ENCODE results near the gene IZUMO1. TPM values are rescaled to one million over a fixed set of nuclear protein-coding genes. Genes with fewer than 3 reads are reported as not detected.

Gene IZUMO1
- total and polyA plus RNA-seq, 2 of the 8 experiments (the other 6 are each of a cell fraction or from before 2014, with no cell fraction given), result 0.33 to 1.8 TPM

DNA sequence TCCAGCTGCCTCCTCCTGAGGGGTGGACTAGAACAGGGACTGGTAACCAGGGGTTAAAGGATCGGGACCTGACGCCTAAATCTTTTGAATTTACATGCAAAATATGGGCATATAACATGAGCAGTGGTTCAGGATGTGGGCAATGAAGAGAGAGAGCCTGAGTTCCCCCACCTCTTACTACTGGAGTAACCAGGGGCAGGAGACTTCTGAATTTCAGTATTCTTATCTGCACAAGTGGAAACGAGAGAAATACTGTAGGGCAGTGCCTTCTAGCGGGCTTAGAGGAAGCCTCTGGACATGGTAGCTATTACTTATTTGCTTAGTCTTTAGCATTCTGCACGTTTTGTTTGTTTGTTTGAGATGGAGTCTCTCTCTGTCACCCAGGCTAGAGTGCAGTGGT lies 37.8 kb upstream of the IZUMO1 start:
- no peak overlapping the region for H2AK5ac ChIP-seq (ENCODE audit: low read depth, low read length)

More for the DNA sequence above, 37.8 kb upstream of the IZUMO1 start:
- peak overlapping the region; percentile 46; the same call in 1 of the 2 replicates for H2BK15ac ChIP-seq (ENCODE audit: low read length)
- TF ChIP-seq RAD21 (IDR thresholded peaks at IDR 0.05 in 1 of 2, conservative IDR thresholded peaks at IDR 0.05 in 1 of 2; ENCODE audit: low read depth in 2 of 2, low read length in 2 of 2) (peak; percentile 12 to 31; a peak in 2 of 4 replicates), POLR2A (IDR thresholded peaks at IDR 0.05; ENCODE audit: control extremely low read depth in 1 of 2, low read depth in 2 of 2, low read length in 2 of 2) (no peak)
- H3K23ac ChIP-seq (ENCODE audit: insufficient read length), result no peak overlapping the region
- no peaks in the 10 kb centered on the region for H3K79me1 ChIP-seq (ENCODE audit: low read depth, low read length)
- POLR2A ChIA-PET (ENCODE audit: partially characterized antibody), result interaction anchor here (0.7 to 2.2 kb wide), 5 partner anchors 10 to 177 kb away, joined by 3 to 7 read pairs (median 4); no protein-coding TSS in a partner anchor
- no peak overlapping the region for H3K4me3 ChIP-seq (ENCODE audit: extremely low read depth in 1 of 4, insufficient read depth in 2 of 4, low read depth in 3 of 4, low read length in 4 of 4)
- H3K56ac ChIP-seq (replicated peaks; ENCODE audit: insufficient read length, low read depth, low read length), result no peak overlapping the region
- no peak overlapping the region for H4K8ac ChIP-seq (ENCODE audit: extremely low read depth, insufficient read depth, low read length)
- WGBS, 2 experiments (ENCODE audit: extremely low coverage in 1 of 2, insufficient coverage in 1 of 2, insufficient read length in 1 of 2, insufficient replicate concordance in 2 of 2, low coverage in 1 of 2, low lambda C conversion rate in 2 of 2, missing lambda C conversion rate in 1 of 2), result 76% methylated on average over 5 of the region's 5 CpGs; no CpG with 5 or more reads in 1 of the 2 experiments
- H3K23me2 ChIP-seq (ENCODE audit: low read depth, low read length), result no peaks in the 10 kb centered on the region
- H2BK5ac ChIP-seq (ENCODE audit: low read depth, low read length), result no peak overlapping the region
- no peak overlapping the region for H3K27ac ChIP-seq (ENCODE audit: low read depth, low read length)
- no peaks in the 10 kb centered on the region for H3K9me3 ChIP-seq (ENCODE audit: insufficient read depth in 2 of 2, low read depth in 1 of 2, low read length in 1 of 2)
- FAIRE-seq (no peak), DNase-seq (ENCODE audit: low read depth in 1 of 2, low spot score in 2 of 2) (no peak)
- H3K4me2 ChIP-seq (ENCODE audit: insufficient read depth in 1 of 2, low read depth in 2 of 2, low read length in 2 of 2), result no peak overlapping the region
- H3K4ac ChIP-seq (replicated peaks; ENCODE audit: insufficient read length, low read depth, low read length), result no peak overlapping the region
- no peak overlapping the region for H2BK120ac ChIP-seq (replicated peaks; ENCODE audit: low read depth, low read length)
- no peak overlapping the region for H4K5ac ChIP-seq (ENCODE audit: insufficient read length, low read depth, low read length)
- no peak overlapping the region for H2BK20ac ChIP-seq (ENCODE audit: low read length)
- H2BK12ac ChIP-seq (ENCODE audit: low read depth, low read length), result no peak overlapping the region
- H3K18ac ChIP-seq (ENCODE audit: extremely low read depth, low read length), result no peak overlapping the region
- H3K9ac ChIP-seq (replicated peaks in 1 of 4; ENCODE audit: extremely low read depth in 1 of 4, low read depth in 3 of 4, low read length in 3 of 4), result no peak overlapping the region
- no peaks in the 10 kb centered on the region; a peak in 2 of 7 replicates for H3K4me1 ChIP-seq (replicated peaks in 1 of 4; ENCODE audit: control insufficient read depth in 3 of 4, insufficient read depth in 4 of 4, low read length in 3 of 4)
- no peaks in the 10 kb centered on the region for H3K36me3 ChIP-seq (ENCODE audit: control insufficient read depth in 2 of 4, insufficient read depth in 4 of 4, low read length in 3 of 4)
- H3K14ac ChIP-seq (ENCODE audit: insufficient read length), result no peak overlapping the region
- no peaks in the 10 kb centered on the region for H3K79me2 ChIP-seq (ENCODE audit: control insufficient read depth in 1 of 2, insufficient read depth in 2 of 2, low read length in 2 of 2)
- CTCF ChIA-PET (ENCODE audit: partially characterized antibody), result interaction anchor here (0.6 to 17.5 kb wide), 7 partner anchors 27 to 175 kb away, joined by 3 to 231 read pairs (median 4); no protein-coding TSS in a partner anchor
- no peaks in the 10 kb centered on the region for H4K20me1 ChIP-seq (replicated peaks in 1 of 2; ENCODE audit: control insufficient read depth in 1 of 2, insufficient read depth in 2 of 2, low read length in 2 of 2)
- H4K91ac ChIP-seq (replicated peaks; ENCODE audit: insufficient read length, low read length), result no peak overlapping the region
- H2AFZ ChIP-seq (ENCODE audit: low read length), result peak overlapping the region; percentile 12; the same call in 1 of the 2 replicates
- peaks cover 0 to 3% (median 0%) of the 10 kb centered on the region in 4 experiments; a peak in 3 of 7 replicates for H3K27me3 ChIP-seq (replicated peaks in 1 of 4; ENCODE audit: control insufficient read depth in 3 of 4, extremely low read depth in 1 of 4, insufficient read depth in 3 of 4, low read length in 3 of 4)
